Measurements from ENCODE around the gene PTH2.

Gene PTH2, protein sequence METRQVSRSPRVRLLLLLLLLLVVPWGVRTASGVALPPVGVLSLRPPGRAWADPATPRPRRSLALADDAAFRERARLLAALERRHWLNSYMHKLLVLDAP

DNA sequence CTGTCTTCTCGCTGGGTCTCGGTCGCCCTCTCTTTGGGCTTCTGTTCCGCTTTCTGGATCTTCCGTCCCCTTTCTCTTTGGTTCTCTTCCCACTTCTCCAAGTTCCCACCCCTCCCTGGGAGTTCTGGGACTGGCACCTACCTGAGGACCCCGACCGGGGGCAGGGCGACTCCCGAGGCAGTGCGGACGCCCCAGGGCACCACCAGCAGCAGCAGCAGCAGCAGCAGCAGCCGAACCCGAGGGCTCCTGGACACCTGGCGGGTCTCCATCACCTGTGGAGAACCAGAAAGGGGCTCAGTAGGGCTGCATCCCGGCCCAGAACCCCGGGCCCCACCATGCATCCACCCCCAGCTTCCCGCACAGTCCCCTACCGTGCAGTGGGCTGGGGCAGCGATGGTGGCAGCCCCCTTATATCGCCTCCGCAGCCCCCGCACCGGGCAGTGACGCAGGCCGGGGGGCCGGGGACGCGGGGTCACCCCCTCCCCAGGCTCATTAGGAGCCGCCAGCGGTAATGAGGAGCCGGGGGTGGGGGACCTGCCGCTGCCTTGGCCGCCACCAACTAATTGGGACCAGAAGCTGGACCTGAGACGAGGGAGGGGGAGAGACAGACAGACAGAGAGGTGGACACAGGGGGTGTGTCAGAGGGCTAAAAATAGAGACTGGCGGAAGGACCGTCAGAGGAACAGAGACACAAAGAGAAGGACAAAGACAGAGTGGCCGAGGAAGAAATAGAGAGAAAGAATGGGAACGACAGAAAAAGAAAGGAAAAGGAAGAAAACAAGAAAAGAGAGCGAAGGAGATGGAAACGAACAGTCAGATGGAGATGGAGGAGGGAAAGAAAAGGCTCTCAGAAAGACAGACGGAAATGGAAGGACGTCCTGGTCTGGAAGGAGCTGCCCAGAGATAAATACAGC, at the start of gene PTH2:
PTH2 (minus strand) TSS at position 371 of the 914 bp plus-strand sequence; CDS start at position 269, 102 bp downstream.
- Histone ChIP-seq H3K27ac (ENCODE audit: low read depth, low read length) (no peak within 1 kb of the TSS), H3K27me3 (ENCODE audit: control insufficient read depth, insufficient read depth, low read length) (peaks cover 61% of the 10 kb centered on the region), H3K9ac (ENCODE audit: low read depth, low read length) (no peak within 1 kb of the TSS)

DNA sequence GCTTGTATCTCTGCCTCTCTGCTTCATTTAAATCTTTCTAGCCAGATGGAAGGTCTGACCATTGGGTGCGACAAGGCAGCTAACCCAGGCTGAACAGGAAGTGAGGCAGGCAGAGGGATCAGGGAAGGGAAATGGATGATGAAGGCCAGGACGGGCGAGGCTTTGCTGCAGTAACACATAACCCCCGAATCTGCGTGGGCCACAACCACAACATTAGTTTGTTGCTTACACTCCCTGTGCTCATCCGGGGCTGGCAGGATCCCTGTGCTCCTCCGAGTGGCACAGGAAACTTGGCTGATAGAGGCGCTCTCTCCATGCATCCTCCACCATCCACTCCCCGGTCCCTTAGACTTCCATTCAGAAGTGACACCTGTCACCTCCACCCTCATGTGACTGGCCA, 49.7 kb upstream of the PTH2 start:
- H3K9ac ChIP-seq (ENCODE audit: low read depth, low read length), result no peak overlapping the region
- no peak overlapping the region for H3K4me3 ChIP-seq (ENCODE audit: low read depth, low read length)
- no peak overlapping the region for H3K27ac ChIP-seq (ENCODE audit: low read depth, low read length)
- no peaks in the 10 kb centered on the region for H3K9me3 ChIP-seq (ENCODE audit: control insufficient read depth, insufficient read depth, low read length)
- peaks cover 6% of the 10 kb centered on the region; the same call in 1 of the 2 replicates for H3K27me3 ChIP-seq (ENCODE audit: control insufficient read depth, insufficient read depth, low read length)
- no peaks in the 10 kb centered on the region; the same call in 1 of the 2 replicates for H3K4me1 ChIP-seq (ENCODE audit: control insufficient read depth, insufficient read depth, low read length)
- H3K36me3 ChIP-seq (ENCODE audit: control insufficient read depth, insufficient read depth, low read length), result peaks cover 12% of the 10 kb centered on the region

More for the DNA sequence above, at the start of gene PTH2:
- H3K36me3 ChIP-seq (ENCODE audit: control insufficient read depth, insufficient read depth, low read length), result no peaks in the 10 kb centered on the region
- H3K4me1 ChIP-seq (ENCODE audit: control insufficient read depth, insufficient read depth, low read length), result peaks cover 21% of the 10 kb centered on the region
- peak within 1 kb of the TSS; percentile 51; the same call in 1 of the 2 replicates for H3K4me3 ChIP-seq (ENCODE audit: low read depth, low read length)
- H3K9me3 ChIP-seq (ENCODE audit: control insufficient read depth, insufficient read depth, low read length), result no peaks in the 10 kb centered on the region

DNA sequence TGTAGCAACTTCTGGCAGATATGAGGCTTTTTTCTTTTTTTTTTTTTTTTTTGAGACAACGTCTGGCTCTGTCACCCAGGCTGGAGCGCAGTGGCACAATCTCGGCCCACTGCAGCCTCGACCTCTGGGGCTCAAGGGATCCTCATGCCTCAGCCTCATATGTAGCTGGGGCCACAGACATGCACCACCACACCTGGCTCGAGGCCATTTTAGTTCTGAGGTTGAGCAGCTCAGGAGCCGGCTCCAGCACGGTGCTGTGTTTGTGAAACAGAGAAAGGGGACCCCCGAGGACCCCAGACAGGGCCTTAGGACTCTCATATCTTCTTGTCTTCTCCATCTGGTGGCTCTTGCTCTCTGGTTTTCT, 47.4 kb upstream of the PTH2 start:
- H3K4me1 ChIP-seq (ENCODE audit: control insufficient read depth, insufficient read depth, low read length), result no peaks in the 10 kb centered on the region; the same call in 1 of the 2 replicates
- peaks cover 6% of the 10 kb centered on the region; the same call in 1 of the 2 replicates for H3K27me3 ChIP-seq (ENCODE audit: control insufficient read depth, insufficient read depth, low read length)
- H3K9ac ChIP-seq (ENCODE audit: low read depth, low read length), result no peak overlapping the region
- H3K27ac ChIP-seq (ENCODE audit: low read depth, low read length), result no peak overlapping the region
- no peak overlapping the region for H3K4me3 ChIP-seq (ENCODE audit: low read depth, low read length)
- H3K9me3 ChIP-seq (ENCODE audit: control insufficient read depth, insufficient read depth, low read length), result no peaks in the 10 kb centered on the region
- H3K36me3 ChIP-seq (ENCODE audit: control insufficient read depth, insufficient read depth, low read length), result peaks cover 16% of the 10 kb centered on the region

DNA sequence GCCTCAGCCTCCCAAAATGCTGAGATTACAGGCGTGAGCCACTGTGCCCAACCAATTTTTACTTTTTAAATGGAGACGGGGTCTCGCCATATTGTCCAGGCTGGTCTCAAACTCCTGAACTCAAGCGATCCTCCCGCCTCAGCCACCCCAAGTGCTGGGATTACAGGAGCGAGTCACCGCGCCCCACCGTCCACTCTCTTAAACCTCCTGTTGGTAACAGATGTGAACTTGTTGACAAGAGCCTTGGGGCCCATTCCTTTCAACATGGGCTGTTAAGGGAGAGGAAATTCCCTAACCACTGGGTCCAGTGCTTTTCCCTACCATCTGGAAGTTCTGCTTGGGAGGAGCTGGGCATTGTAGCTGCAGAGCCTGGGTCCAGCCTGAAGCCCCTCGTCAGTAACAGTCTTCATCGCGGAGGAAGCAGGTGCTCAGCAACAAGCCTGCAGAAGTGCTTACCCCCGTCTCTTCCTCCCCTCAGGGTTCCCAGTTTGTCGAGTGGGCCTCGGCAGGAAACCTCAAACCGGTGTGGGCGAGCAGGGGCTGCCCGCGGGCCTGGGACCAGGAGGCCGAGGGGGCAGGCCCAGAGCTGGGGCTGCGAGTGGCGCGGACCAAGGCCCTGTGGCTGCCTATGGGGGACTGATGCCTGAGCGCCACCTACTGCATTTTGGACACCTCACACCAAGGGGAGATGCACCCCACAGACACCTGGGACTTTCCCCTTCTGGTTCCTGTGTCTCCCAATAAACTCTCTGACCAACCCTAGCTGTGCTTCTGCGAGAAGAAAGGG, 46.8 kb upstream of the PTH2 start:
- peaks cover 19% of the 10 kb centered on the region for H3K36me3 ChIP-seq (ENCODE audit: control insufficient read depth, insufficient read depth, low read length)
- no peaks in the 10 kb centered on the region for H3K9me3 ChIP-seq (ENCODE audit: control insufficient read depth, insufficient read depth, low read length)
- no peak overlapping the region for H3K27ac ChIP-seq (ENCODE audit: low read depth, low read length)
- no peak overlapping the region for H3K4me3 ChIP-seq (ENCODE audit: low read depth, low read length)
- H3K27me3 ChIP-seq (ENCODE audit: control insufficient read depth, insufficient read depth, low read length), result peaks cover 4% of the 10 kb centered on the region; the same call in 1 of the 2 replicates
- H3K9ac ChIP-seq (ENCODE audit: low read depth, low read length), result no peak overlapping the region
- no peaks in the 10 kb centered on the region; the same call in 1 of the 2 replicates for H3K4me1 ChIP-seq (ENCODE audit: control insufficient read depth, insufficient read depth, low read length)

DNA sequence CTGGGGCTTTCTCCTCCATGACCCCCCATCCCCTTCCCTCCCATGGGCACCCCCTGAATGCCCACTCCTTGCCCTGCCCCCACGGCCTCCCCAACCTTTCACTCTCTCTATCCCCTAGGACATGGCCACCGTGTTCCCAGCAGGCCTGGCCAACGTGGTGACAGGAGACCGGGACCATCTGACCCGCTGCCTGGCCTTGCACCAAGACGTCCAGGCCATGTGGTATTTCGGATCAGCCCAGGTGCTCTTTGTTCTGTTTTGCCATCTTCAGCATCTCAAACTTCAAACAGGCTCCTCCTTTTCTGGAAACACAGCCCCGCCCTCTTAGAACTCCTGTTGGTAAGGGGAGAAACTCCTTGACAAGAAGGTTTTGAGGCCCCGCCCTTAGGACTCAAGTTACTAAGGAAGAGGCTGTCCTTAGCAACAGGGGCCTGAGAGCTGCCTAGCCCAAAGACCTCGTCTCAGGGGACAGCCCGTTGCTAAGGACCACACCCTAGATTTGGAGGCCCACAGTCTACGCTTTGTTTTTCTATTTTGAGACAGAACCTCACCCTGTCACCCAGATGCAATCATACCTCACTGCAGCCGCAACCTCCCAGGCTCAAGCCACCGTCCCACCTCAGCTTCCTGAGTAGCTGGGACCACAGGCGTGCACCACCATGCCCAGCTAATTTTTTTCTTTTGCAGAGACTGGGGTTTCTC, 45.7 kb upstream of the PTH2 start:
- Histone ChIP-seq H3K4me1 (ENCODE audit: control insufficient read depth, insufficient read depth, low read length) (no peaks in the 10 kb centered on the region; the same call in 1 of the 2 replicates), H3K36me3 (ENCODE audit: control insufficient read depth, insufficient read depth, low read length) (peaks cover 28% of the 10 kb centered on the region), H3K27me3 (ENCODE audit: control insufficient read depth, insufficient read depth, low read length) (no peaks in the 10 kb centered on the region), H3K9ac (ENCODE audit: low read depth, low read length) (no peak overlapping the region), H3K9me3 (ENCODE audit: control insufficient read depth, insufficient read depth, low read length) (no peaks in the 10 kb centered on the region), H3K27ac (ENCODE audit: low read depth, low read length) (no peak overlapping the region), H3K4me3 (ENCODE audit: low read depth, low read length) (no peak overlapping the region)

DNA sequence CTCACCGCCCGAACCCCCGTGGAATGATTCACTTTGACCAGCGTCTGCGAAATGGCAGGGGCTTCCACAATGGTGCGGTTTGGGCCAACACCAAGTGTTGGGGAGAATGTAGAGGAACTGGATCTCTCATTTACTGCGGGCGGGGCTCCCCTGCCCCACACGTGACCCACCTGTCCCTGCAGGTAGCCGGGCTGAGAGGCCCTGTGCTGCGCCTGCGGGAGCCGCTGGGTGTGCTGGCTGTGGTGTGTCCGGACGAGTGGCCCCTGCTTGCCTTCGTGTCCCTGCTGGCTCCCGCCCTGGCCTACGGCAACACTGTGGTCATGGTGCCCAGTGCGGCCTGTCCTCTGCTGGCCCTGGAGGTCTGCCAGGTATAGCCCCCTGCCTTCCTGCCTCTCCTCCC, 45.0 kb upstream of the PTH2 start:
- Histone ChIP-seq H3K9me3 (ENCODE audit: control insufficient read depth, insufficient read depth, low read length) (no peaks in the 10 kb centered on the region), H3K4me1 (ENCODE audit: control insufficient read depth, insufficient read depth, low read length) (no peaks in the 10 kb centered on the region; the same call in 1 of the 2 replicates), H3K4me3 (ENCODE audit: low read depth, low read length) (no peak overlapping the region), H3K27me3 (ENCODE audit: control insufficient read depth, insufficient read depth, low read length) (no peaks in the 10 kb centered on the region), H3K36me3 (ENCODE audit: control insufficient read depth, insufficient read depth, low read length) (peaks cover 30% of the 10 kb centered on the region), H3K27ac (ENCODE audit: low read depth, low read length) (no peak overlapping the region), H3K9ac (ENCODE audit: low read depth, low read length) (no peak overlapping the region)

DNA sequence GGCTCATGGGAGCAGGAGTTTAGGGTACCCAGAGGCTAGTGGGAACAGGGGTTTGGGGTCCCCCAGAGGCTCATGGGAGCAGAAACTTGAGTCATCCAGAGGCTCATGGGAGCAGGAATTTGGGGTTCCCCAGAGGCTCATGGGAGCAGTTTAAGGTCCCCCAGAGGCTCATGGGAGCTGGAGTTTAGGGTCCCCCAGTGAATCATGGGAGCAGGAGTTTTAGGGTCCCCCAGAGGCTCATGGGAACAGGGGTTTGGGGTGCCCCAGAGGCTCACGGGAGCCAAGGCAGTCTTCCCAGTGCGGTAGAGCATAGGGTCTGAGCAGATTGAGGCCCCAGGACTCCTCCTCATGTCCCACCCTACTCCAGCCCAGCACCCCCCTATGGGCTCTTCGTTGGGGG, 42.1 kb upstream of the PTH2 start:
- no peak overlapping the region for H3K9ac ChIP-seq (ENCODE audit: low read depth, low read length)
- no peaks in the 10 kb centered on the region for H3K9me3 ChIP-seq (ENCODE audit: control insufficient read depth, insufficient read depth, low read length)
- no peak overlapping the region for H3K27ac ChIP-seq (ENCODE audit: low read depth, low read length)
- H3K27me3 ChIP-seq (ENCODE audit: control insufficient read depth, insufficient read depth, low read length), result no peaks in the 10 kb centered on the region
- no peaks in the 10 kb centered on the region; the same call in 1 of the 2 replicates for H3K4me1 ChIP-seq (ENCODE audit: control insufficient read depth, insufficient read depth, low read length)
- H3K4me3 ChIP-seq (ENCODE audit: low read depth, low read length), result no peak overlapping the region
- H3K36me3 ChIP-seq (ENCODE audit: control insufficient read depth, insufficient read depth, low read length), result peaks cover 28% of the 10 kb centered on the region

DNA sequence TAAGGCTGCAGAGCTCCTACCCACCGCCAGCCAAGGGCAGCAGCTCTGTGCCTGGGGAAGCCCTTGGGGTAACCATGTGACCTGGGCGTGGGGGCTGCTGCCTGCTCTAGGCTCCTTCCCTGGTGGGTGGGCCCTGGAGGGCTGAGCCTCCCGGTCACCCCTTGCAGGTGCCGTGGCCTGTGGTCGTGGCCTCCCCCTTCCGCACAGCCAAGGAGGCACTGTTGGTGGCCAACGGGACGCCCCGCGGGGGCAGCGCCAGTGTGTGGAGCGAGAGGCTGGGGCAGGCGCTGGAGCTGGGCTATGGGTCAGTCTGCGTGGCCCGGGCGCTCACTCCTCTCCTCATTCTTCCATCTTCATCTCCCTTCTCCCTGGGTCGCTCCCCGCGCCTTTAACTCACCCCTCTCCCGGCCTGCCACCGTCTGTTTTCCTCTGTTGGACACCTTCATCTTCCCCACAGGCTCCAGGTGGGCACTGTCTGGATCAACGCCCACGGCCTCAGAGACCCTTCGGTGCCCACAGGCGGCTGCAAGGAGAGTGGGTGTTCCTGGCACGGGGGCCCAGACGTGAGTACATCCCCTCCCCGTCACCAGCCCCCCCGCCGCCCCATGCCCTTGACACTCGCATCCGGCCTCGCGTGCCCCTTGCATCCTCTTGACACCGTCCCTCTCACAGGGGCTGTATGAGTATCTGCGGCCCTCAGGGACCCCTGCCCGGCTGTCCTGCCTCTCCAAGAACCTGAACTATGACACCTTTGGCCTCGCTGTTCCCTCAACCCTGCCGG, 40.9 kb upstream of the PTH2 start:
- Histone ChIP-seq H3K9me3 (ENCODE audit: control insufficient read depth, insufficient read depth, low read length) (no peaks in the 10 kb centered on the region), H3K4me3 (ENCODE audit: low read depth, low read length) (no peak overlapping the region), H3K27me3 (ENCODE audit: control insufficient read depth, insufficient read depth, low read length) (no peaks in the 10 kb centered on the region), H3K36me3 (ENCODE audit: control insufficient read depth, insufficient read depth, low read length) (peaks cover 27% of the 10 kb centered on the region), H3K27ac (ENCODE audit: low read depth, low read length) (no peak overlapping the region), H3K4me1 (ENCODE audit: control insufficient read depth, insufficient read depth, low read length) (no peaks in the 10 kb centered on the region; the same call in 1 of the 2 replicates), H3K9ac (ENCODE audit: low read depth, low read length) (no peak overlapping the region)

DNA sequence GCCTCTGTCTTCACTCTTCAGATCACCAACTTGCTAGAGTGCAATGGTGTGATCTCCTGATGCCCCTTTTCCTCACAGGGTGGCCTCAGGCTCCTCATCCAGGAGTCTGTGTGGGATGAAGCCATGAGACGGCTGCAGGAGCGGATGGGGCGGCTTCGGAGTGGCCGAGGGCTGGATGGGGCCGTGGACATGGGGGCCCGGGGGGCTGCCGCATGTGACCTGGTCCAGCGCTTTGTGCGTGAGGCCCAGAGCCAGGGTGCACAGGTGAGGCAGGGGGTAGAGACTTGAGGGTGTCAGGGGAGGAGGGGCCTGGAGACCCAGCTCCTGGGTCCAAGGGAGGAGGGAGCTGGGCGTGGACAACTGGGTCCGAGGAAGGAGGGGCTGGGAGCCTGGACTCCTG, 39.3 kb upstream of the PTH2 start:
- H3K4me1 ChIP-seq (ENCODE audit: control insufficient read depth, insufficient read depth, low read length), result no peaks in the 10 kb centered on the region
- no peak overlapping the region for H3K4me3 ChIP-seq (ENCODE audit: low read depth, low read length)
- H3K36me3 ChIP-seq (ENCODE audit: control insufficient read depth, insufficient read depth, low read length), result peaks cover 27% of the 10 kb centered on the region
- H3K9me3 ChIP-seq (ENCODE audit: control insufficient read depth, insufficient read depth, low read length), result no peaks in the 10 kb centered on the region
- no peaks in the 10 kb centered on the region for H3K27me3 ChIP-seq (ENCODE audit: control insufficient read depth, insufficient read depth, low read length)
- no peak overlapping the region for H3K9ac ChIP-seq (ENCODE audit: low read depth, low read length)
- no peak overlapping the region for H3K27ac ChIP-seq (ENCODE audit: low read depth, low read length)

DNA sequence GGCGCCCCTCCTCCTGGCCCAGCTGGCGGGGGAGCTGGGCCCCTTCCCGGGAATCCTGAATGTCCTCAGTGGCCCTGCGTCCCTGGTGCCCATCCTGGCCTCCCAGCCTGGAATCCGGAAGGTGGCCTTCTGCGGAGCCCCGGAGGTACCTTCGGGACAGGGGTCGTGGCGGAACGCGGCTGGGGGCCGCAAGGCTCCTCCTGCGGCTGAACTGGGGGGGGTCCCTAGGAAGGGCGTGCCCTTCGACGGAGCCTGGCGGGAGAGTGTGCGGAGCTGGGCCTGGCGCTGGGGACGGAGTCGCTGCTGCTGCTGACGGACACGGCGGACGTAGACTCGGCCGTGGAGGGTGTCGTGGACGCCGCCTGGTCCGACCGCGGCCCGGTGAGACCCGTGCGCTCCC, 38.4 kb upstream of the PTH2 start:
- H3K4me1 ChIP-seq (ENCODE audit: control insufficient read depth, insufficient read depth, low read length), result no peaks in the 10 kb centered on the region
- H3K36me3 ChIP-seq (ENCODE audit: control insufficient read depth, insufficient read depth, low read length), result peaks cover 22% of the 10 kb centered on the region
- no peaks in the 10 kb centered on the region for H3K9me3 ChIP-seq (ENCODE audit: control insufficient read depth, insufficient read depth, low read length)
- H3K27ac ChIP-seq (ENCODE audit: low read depth, low read length), result no peak overlapping the region
- H3K27me3 ChIP-seq (ENCODE audit: control insufficient read depth, insufficient read depth, low read length), result no peaks in the 10 kb centered on the region
- H3K9ac ChIP-seq (ENCODE audit: low read depth, low read length), result no peak overlapping the region
- no peak overlapping the region for H3K4me3 ChIP-seq (ENCODE audit: low read depth, low read length)
